MM.1S (cell line): Measurements from ENCODE around the gene SESTD1.

Experiments used
- EZH2 ChIP-seq: fragments of 300-600 bp; sonication (generic); optimal IDR thresholded peaks from 2 replicates; pipeline ENCODE3; 2017; ENCODE audit warnings: low read depth, mild to moderate bottlenecking, antibody characterized with exemption, low read length, mixed read lengths
- EZH2phosphoT487 ChIP-seq: fragments of 300-600 bp; sonication (generic); IDR thresholded peaks from 2 replicates; pipeline ENCODE4 v1.6.1; 2018; ENCODE audit warnings: antibody characterized with exemption, low read length
- TF ChIP-seq, protein P1 (sequence below): fragments of 300-600 bp; sonication (generic); IDR thresholded peaks from 2 replicates; pipeline ENCODE4 v1.5.1; 2016; ENCODE audit warnings: antibody characterized with exemption, low read length, mixed read lengths

DNA sequence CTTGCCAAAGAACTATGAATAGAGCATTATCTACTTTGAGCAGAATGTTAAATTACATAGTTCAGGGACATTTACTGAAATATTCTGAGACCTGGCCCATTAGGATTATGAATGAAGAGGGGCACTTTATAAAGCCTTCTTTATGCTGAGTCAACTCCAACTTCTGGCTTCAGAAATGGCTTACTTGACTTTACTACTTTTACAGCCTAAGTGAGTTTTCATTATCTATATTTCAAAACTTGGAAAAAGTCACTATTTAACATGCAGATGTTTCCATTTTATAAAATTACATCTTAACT lies 37.7 kb downstream of the SESTD1 start:
- TF ChIP-seq, protein P1, sequence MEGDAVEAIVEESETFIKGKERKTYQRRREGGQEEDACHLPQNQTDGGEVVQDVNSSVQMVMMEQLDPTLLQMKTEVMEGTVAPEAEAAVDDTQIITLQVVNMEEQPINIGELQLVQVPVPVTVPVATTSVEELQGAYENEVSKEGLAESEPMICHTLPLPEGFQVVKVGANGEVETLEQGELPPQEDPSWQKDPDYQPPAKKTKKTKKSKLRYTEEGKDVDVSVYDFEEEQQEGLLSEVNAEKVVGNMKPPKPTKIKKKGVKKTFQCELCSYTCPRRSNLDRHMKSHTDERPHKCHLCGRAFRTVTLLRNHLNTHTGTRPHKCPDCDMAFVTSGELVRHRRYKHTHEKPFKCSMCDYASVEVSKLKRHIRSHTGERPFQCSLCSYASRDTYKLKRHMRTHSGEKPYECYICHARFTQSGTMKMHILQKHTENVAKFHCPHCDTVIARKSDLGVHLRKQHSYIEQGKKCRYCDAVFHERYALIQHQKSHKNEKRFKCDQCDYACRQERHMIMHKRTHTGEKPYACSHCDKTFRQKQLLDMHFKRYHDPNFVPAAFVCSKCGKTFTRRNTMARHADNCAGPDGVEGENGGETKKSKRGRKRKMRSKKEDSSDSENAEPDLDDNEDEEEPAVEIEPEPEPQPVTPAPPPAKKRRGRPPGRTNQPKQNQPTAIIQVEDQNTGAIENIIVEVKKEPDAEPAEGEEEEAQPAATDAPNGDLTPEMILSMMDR = no peak
- TF ChIP-seq EZH2 (no peak), EZH2phosphoT487 (no peak)
